Measurements from ENCODE around the gene GTF2IRD2.
"Not testable (repeated sequence)": the region's sequence is repeated elsewhere in the genome, so short reads cannot be mapped to it uniquely, and the experiment has no call there.

Gene GTF2IRD2

DNA sequence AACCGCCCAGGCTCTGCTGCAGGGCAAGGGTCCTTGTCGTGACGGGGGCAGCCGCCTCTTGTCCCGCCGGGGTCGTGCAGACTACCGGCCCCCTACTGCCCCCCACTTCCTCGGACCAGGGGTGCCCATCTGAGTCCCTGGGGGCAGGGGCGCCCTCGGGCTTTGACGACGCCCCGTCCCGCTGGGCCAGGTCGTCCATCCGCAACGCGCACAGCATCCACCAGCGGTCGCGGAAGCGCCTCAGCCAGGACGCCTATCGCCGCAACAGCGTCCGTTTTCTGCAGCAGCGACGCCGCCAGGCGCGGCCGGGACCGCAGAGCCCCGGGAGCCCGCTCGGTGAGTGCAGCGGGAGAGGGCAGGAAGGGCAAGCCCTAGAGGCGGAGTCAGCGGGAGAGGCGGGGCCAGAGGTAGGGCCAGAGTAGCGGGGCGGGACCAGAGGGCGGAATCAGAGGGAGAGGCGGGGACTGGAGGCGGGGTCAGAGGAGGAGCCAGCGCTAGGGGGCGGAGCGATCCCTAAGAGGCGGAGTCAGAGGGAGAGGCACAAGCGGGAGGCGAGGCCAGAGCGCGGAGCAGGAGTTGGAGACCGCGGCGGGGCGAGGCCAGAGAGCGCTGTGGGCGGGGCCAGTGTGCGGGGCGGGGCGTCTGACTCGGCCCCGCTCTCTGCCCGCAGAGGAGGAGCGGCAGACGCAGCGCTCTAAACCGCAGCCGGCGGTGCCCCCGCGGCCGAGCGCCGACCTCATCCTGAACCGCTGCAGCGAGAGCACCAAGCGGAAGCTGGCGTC, 62.8 kb downstream of the GTF2IRD2 start:
- not testable (repeated sequence) for DNase-seq (ENCODE audit: low spot score)

DNA sequence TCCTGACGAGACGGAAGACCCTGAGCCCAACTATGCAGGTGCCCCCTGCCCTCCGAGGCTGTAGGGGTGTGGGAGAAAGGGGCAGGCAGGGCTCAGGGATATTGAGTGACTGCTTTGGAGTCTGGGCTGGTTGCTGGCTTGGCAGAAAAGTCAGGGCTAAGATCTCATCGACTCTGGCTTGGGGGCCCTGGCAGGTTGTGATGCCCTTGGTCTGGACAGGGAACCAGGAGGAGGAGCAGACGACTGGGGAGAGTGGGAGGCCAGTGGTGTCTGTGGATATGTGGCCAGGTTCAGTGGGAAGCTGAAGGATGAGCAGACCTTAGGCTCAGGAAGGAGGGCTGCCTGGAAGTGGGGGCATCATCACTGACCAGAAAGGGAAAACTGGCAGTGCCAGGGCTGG, 67.8 kb downstream of the GTF2IRD2 start:
- not testable (repeated sequence) for DNase-seq (ENCODE audit: low spot score)

DNA sequence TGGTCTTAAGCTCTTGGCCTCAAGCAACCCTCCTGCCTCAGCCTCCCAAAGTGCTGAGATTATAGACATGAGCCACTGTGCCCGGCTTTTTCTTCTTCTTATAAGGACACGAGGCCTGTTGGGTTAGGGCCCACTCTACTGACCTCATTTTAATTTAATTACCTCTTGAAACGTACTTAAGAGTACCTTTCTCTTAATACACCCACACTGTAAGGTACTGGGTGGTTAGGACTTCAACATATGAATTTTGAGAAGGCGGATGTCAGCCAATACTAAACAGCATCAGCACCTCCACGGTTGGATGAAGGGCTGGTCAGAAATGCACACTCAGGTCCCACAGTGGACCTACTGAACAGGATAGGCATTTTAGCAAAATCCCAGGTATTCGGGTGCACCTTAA, 69.7 kb downstream of the GTF2IRD2 start:
- DNase-seq (ENCODE audit: low spot score): not testable (repeated sequence)

DNA sequence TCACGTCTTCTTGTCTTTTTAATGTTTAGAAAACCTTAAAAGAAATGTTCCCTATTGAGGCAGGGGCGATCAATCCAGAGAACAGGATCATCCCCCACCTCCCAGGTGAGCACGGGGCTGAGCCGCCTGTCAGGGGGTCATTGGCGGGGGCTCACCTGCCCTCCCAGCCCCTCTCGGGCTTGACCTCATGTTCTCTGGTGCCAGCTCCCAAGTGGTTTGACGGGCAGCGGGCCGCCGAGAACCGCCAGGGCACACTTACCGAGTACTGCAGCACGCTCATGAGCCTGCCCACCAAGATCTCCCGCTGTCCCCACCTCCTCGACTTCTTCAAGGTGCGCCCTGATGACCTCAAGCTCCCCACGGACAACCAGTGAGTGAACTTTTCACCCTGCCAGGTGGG, 72.4 kb downstream of the GTF2IRD2 start:
- DNase-seq (ENCODE audit: low spot score): not testable (repeated sequence)

DNA sequence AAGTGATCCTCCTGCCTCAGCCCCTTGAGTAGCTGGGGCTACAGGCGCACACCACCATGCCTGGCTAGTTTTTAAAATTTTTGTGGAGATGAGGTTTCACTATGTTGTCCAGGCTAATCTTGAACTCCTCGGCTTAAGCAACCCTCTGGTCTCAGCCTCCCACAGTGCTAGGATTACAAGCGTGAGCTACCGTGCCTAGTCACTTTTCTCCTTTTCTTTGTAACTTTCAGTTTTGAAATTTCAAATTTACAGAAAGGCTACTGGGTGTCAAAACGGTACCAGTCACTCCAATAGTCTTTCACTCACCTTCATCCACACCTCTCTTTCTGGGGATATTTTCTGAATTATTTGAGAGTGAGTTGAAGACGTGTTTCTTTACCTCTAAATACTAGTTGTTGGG, 76.3 kb downstream of the GTF2IRD2 start:
- DNase-seq (ENCODE audit: low spot score): not testable (repeated sequence)

DNA sequence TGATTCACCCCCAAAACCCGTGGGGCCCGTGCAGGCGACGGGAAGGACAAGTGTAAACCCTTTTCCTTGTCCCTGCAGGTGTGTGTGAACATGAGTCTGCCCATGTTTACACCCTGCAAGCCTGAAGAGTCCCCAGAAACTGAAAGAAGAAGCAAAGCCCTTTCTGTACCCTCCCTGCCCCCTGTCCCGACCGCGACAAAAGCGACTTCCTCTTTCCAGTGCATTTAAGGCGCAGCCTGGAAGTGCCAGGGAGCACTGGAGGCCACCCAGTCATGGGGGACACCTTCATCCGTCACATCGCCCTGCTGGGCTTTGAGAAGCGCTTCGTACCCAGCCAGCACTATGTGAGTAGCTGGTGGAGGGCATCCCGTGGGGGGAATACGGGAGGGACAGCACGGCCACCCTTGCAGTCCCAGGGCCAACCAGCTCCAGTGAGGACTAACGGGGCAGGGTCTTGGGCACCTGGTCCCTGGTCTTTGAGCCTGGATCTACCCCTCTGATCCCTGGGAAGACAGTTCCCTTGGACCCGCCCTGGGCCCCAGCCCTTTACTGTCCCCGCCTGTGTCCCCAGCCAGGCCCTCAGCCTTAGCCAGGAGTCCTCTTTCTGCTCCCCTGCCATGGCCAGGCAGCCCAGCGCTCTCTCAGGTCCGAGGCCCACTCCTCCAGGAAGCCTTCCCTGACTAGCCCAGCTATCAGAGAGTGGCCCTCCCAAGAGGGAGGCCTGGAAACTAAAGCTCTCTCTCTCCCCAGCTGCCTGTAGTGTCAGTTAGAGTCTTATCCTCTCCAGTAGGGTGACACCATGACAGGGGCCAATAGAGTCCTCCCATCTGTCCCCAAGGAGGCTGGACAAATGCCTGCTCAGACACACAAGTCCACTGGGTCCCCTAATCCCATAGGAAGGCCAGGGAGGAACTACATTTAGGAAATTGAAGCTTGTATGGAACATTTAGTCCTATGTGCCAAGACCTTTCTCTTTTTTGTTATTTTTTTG, 77.3 kb downstream of the GTF2IRD2 start, which contains the start of gene NCF1:
NCF1 (plus strand) TSS at position 252 of the 991 bp plus-strand sequence; CDS start at position 273, 21 bp downstream.
- DNase-seq (ENCODE audit: low spot score): not testable (repeated sequence)

DNA sequence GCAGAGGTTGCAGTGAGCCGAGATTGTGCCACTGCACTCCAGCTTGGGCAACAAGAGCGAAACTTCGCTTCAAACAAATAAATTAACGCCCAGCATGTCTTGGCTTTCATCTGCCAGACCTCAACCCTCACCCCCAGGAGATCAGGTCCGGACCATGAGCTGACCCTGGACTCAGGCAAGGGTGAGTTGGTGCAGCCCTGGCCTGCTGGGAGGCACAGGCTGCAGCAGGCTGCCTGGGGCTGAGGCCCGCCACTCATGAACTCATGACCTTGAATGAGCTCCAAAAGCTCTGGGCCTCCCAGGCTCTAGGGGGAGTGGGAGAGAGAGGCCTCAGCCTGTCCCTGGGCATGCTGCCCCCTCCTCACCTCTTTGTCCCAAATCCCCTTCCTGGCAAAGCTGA, 79.3 kb downstream of the GTF2IRD2 start:
- DNase-seq (ENCODE audit: low spot score): not testable (repeated sequence)

DNA sequence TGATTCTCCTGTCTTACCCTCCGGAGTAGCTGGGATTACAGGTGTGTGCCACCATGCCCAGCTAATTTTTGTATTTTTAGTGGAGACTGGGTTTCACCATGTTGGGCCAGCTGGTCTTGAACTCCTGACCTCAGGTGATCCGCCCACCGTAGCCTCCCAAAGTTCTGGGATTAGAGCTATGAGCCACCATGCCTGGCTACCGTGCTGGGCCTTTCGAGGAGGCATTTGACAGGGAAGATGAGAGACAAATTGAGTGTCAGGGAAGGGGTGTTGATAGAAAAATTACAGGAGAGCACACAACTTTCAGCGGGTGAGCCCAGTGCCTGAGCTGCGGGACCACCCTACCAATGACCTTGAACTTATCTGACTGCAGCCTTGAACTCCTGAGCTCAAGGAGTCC, 81.3 kb downstream of the GTF2IRD2 start:
- not testable (repeated sequence) for DNase-seq (ENCODE audit: low spot score)

DNA sequence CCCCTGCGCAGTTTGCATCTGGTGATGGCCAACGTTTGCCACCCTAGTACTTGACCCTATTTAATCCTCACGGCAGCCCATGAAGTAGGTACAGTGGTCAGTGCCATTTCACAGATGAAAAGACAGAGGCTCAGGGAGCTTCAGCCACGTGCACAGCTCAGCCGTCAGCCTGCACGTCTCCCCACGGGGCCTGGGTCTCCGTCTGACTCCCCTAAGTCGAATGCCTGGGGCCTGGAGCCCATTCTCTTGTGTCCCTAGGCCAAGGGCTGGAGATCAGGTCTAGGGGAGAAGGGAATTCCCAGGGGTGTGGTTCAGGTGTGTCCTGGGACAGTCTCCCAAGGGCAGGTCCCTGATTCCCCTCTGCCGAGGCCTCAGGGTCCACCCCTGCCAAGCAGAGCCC, 84.4 kb downstream of the GTF2IRD2 start:
- not testable (repeated sequence) for DNase-seq (ENCODE audit: low spot score)

DNA sequence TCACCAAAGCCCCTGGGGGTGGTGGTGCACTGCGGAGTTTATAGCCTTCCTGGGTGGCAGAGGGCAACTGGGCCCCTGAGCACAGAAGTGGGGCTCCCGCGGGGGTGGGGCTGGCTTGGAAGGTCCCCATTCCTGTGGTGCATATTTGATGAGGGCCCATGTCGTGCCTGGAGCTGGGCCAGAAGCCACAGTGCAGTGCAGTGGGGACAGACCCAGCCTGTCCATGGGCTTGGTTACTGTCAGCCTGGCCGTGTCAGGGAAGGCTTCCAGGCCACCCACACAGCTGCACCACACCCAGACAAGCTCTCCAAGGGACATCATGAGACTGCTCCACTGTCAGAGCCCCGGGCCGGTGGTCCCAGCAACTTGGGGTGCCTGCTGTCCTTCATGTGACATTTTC, 84.9 kb downstream of the GTF2IRD2 start:
- DNase-seq (ENCODE audit: low spot score): not testable (repeated sequence)

DNA sequence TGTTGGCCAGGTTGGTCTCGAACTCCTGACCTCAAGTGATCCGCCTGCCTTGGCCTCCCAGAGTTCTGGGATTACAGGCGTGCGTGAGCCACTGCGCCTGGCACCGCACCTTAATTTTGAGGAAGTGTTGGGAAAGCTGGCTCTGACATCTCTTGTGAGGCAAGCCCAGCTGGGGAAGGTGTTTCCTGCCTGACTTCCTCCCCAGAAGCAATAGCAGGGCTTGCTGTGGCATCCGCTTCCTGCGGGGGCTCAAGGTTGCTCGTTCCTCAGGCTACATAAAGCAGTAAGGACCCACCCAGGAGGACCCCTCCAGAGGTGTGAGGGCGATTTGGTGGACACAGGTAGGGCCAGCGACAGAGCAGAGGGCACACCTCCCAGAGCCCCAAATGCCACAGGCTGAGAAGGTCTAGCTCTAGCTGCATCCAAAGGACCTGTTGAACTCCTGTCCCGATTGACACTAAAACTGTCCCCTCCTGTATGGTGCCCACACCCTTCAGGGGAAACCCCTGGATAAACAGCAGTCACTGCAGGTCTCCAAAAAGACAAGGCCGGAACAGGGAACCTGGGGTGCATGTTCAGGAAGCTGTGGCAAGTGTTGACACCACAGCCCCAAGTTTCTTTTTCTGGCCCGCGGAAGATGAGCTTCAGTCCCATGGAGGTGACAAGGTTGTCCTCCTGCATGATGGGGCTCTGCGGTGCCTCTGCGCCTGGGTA, 86.0 kb downstream of the GTF2IRD2 start:
- not testable (repeated sequence) for DNase-seq (ENCODE audit: low spot score)

DNA sequence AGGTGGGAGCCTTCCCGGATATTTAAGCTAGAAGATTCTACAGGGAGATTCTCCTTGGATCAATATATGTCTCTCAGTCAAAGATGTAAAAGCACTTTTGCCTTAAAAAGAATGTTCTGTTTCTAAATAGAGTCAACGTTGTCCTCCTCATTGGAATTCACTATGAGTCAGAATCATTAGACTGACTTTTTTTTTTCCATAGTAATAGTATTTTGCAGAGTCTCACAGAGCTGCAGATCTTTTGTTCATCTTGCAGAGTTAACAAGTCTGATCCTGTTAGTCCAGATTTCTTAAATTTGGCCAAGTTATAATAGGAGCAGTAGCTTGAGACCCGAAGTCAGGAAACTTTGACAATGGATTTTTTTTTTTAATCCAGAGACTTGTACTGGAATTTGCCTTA, 92.4 kb downstream of the GTF2IRD2 start:
- not testable (repeated sequence) for DNase-seq (ENCODE audit: low spot score)

DNA sequence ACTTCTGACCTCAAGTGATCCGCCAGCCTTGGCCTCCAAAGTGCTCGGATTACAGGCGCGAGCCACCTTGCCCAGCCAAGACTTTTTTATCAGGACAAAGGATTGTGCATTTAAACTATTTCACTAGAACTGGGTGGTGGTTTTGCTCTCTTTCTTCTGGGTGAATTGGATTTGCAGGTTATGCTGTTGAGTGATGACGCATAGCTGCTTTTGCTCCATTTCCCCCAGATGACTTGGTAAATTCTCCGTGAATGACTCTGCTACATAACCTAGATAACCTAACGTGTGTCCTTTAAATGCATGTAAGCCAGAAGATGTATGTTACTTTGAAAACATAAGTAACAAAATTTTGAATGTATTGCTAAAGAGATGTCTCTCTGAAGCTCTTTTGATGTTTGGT, 93.1 kb downstream of the GTF2IRD2 start:
- DNase-seq (ENCODE audit: low spot score): not testable (repeated sequence)

DNA sequence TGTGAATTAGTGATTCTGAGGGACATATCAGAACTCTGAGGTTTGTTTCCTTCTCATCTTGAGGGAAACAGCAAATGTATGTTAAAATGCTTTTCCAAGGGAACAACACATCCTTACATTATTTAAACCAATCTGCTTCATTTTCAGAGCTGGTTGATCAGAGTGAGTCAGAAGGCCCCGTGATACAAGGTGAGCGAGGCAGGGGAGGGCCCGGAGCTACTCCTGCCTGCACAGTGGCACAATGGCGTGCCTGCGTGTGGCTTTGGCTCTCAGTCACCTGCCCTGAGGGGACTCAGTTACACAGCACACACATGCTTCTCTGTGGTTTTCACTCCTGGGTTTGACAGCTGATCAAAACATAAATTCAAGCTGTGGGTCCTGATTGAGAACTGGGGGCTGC, 94.7 kb downstream of the GTF2IRD2 start:
- not testable (repeated sequence) for DNase-seq (ENCODE audit: low spot score)

DNA sequence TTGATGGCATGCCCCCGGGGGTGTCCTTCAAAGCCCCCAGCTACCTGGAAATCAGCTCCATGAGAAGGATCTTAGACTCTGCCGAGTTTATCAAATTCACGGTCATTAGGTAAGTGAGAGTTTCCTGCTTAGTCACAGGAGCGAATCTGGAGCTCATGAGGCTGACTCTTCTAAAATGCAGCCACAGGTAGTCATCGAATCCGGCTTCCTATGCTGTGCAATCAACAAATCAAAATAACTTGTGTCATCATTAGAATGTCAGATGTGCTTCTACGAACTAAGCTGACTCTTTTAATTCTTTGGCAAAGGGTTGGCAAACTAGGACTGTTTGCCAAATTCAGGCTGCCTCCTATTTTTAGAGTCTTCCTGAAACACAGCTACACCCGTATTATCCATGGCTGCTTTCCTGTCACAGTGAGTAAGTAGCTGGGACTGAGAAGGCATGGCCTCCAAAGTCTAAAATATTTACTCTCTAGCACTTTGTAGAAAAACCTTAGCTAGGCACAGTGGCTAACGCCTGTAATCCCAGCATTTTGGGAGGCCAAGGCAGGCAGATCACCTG, 97.4 kb downstream of the GTF2IRD2 start:
- DNase-seq (ENCODE audit: low spot score): not testable (repeated sequence)
